Mesendoderm (in vitro differentiated cells): Measurements from ENCODE around the gene GHRH.

Source experiments
- DNase-seq: peaks from one replicate; pipeline ENCODE4 v3.0.0; 2013
- H2AK5ac ChIP-seq: 2 replicates; pipeline ENCODE4 v1.6.1; 2013; ENCODE audit warnings: low read length, inconsistent platforms
- H2BK120ac ChIP-seq: 2 replicates; pipeline ENCODE4 v1.6.1; 2013; ENCODE audit warnings: low read depth, mild to moderate bottlenecking, low read length, moderate library complexity, mixed read lengths
- H2BK15ac ChIP-seq: replicated peaks from 2 replicates; pipeline ENCODE4 v1.6.1; 2013; ENCODE audit warnings: low read depth, mild to moderate bottlenecking, moderate library complexity
- H2BK5ac ChIP-seq: 2 replicates; pipeline ENCODE4 v1.6.1; 2013; ENCODE audit warnings: low read length, inconsistent platforms
- H3K18ac ChIP-seq: 2 replicates; pipeline ENCODE4 v1.6.1; 2013; ENCODE audit warnings: mild to moderate bottlenecking, low read length, mixed read lengths
- H3K23ac ChIP-seq: one replicate; pipeline ENCODE4 v1.6.1; 2013; ENCODE audit warnings: low read length
- H3K27ac ChIP-seq: 2 replicates; pipeline ENCODE4 v1.5.1; 2013; ENCODE audit warnings: low read depth, mild to moderate bottlenecking, inconsistent platforms, low read length, moderate library complexity
- H3K27me3 ChIP-seq: 2 replicates; pipeline ENCODE4 v1.6.1; 2013; ENCODE audit warnings: low read length, control low read depth, mild to moderate bottlenecking, inconsistent platforms; ENCODE audit not compliant: insufficient read depth, poor library complexity
- H3K36me3 ChIP-seq: 2 replicates; pipeline ENCODE4 v1.6.1; 2013; ENCODE audit warnings: low read length, inconsistent platforms; ENCODE audit not compliant: control insufficient read depth, insufficient read depth
- H3K4ac ChIP-seq: one replicate; pipeline ENCODE4 v1.6.1; 2013; ENCODE audit warnings: low read depth, mild to moderate bottlenecking, low read length, moderate library complexity
- H3K4me1 ChIP-seq: 2 replicates; pipeline ENCODE4 v1.6.1; 2013; ENCODE audit warnings: low read depth, low read length, inconsistent platforms; ENCODE audit not compliant: control insufficient read depth
- H3K4me2 ChIP-seq: 2 replicates; pipeline ENCODE4 v1.6.1; 2013; ENCODE audit warnings: low read length
- H3K4me3 ChIP-seq: 2 replicates; pipeline ENCODE4 v1.5.1; 2013; ENCODE audit warnings: mild to moderate bottlenecking, low read length
- H3K56ac ChIP-seq: one replicate; pipeline ENCODE4 v1.6.1; 2013; ENCODE audit warnings: low read length
- H3K79me1 ChIP-seq: 2 replicates; pipeline ENCODE4 v1.6.1; 2013; ENCODE audit warnings: low read length, inconsistent platforms
- H3K79me2 ChIP-seq: 2 replicates; pipeline ENCODE4 v1.6.1; 2013; ENCODE audit warnings: mild to moderate bottlenecking, low read length; ENCODE audit not compliant: control insufficient read depth, insufficient read depth
- H3K9ac ChIP-seq: 2 replicates; pipeline ENCODE4 v1.6.1; 2013; ENCODE audit warnings: low read length, inconsistent platforms
- H4K5ac ChIP-seq: one replicate; pipeline ENCODE4 v1.6.1; 2013; ENCODE audit warnings: low read length
- H4K8ac ChIP-seq: one replicate; pipeline ENCODE4 v1.6.1; 2013; ENCODE audit warnings: low read depth, mild to moderate bottlenecking, control low read depth, low read length, moderate library complexity
- WGBS: extraction: QIAGEN DNeasy Blood & Tissue Kit; methylation state at CpG from one replicate; pipeline ENCODE4 v1.1.7; 2013; ENCODE audit warnings: low lambda C conversion rate, missing lambda C conversion rate; ENCODE audit not compliant: insufficient coverage; ENCODE audit errors: extremely low coverage; 5-methylcytosine and 5-hydroxymethylcytosine counted together

The GHRH gene

GRCh38 chr20:37219751-37220668 is 41.6 kb downstream of the GHRH start:
- peaks cover 5% of the 10 kb centered on the region for H3K36me3 ChIP-seq
- no peak overlapping the region for H3K27ac ChIP-seq
- no peak overlapping the region for H3K9ac ChIP-seq

GRCh38 chr20:37218976-37219375 is 42.6 kb downstream of the GHRH start:
- H3K23ac ChIP-seq = no peak overlapping the region
- WGBS = no CpG with 5 or more reads among the region's 4 CpGs
- no peaks in the 10 kb centered on the region for H3K27me3 ChIP-seq
- no peaks in the 10 kb centered on the region for H3K79me2 ChIP-seq
- no peak overlapping the region for H3K27ac ChIP-seq
- no peak overlapping the region for H2AK5ac ChIP-seq
- H3K56ac ChIP-seq = no peak overlapping the region
- H3K4me1 ChIP-seq = no peaks in the 10 kb centered on the region
- no peak overlapping the region for H4K5ac ChIP-seq
- no peak overlapping the region for H3K4me3 ChIP-seq
- no peak overlapping the region for H2BK5ac ChIP-seq
- H3K36me3 ChIP-seq = peaks cover 5% of the 10 kb centered on the region
- no peak overlapping the region for H2BK120ac ChIP-seq
- H3K9ac ChIP-seq = no peak overlapping the region
- no peak overlapping the region for H4K8ac ChIP-seq
- no peak overlapping the region for H2BK15ac ChIP-seq
- H3K4me2 ChIP-seq = no peak overlapping the region
- H3K4ac ChIP-seq = no peak overlapping the region
- DNase-seq = no peak
- peaks cover 7% of the 10 kb centered on the region for H3K79me1 ChIP-seq
- H3K18ac ChIP-seq = no peak overlapping the region

More at GRCh38 chr20:37219751-37220668, 41.6 kb downstream of the GHRH start:
- Histone ChIP-seq H3K4me1 (no peaks in the 10 kb centered on the region), H3K79me1 (peaks cover 7% of the 10 kb centered on the region), H3K79me2 (no peaks in the 10 kb centered on the region), H3K23ac (no peak overlapping the region), H2BK120ac (no peak overlapping the region), H3K4me2 (no peak overlapping the region), H2BK15ac (no peak overlapping the region), H4K8ac (no peak overlapping the region), H3K4me3 (no peak overlapping the region), H3K4ac (no peak overlapping the region), H3K18ac (no peak overlapping the region), H2AK5ac (no peak overlapping the region), H3K56ac (no peak overlapping the region), H2BK5ac (no peak overlapping the region), H4K5ac (no peak overlapping the region), H3K27me3 (no peaks in the 10 kb centered on the region)
- no peak for DNase-seq
- no CpG with 5 or more reads among the region's 10 CpGs for WGBS

- Histone ChIP-seq H2BK15ac (no peak overlapping the region), H3K18ac (no peak overlapping the region), H3K4me3 (no peak overlapping the region), H3K27me3 (no peaks in the 10 kb centered on the region), H3K4me2 (no peak overlapping the region), H3K27ac (no peak overlapping the region), H2AK5ac (no peak overlapping the region), H3K4ac (no peak overlapping the region), H4K8ac (no peak overlapping the region), H3K4me1 (no peaks in the 10 kb centered on the region), H2BK5ac (no peak overlapping the region), H4K5ac (no peak overlapping the region), H3K23ac (no peak overlapping the region), H3K79me1 (peaks cover 7% of the 10 kb centered on the region), H3K36me3 (peaks cover 4% of the 10 kb centered on the region), H3K79me2 (no peaks in the 10 kb centered on the region), H2BK120ac (no peak overlapping the region), H3K9ac (no peak overlapping the region), H3K56ac (no peak overlapping the region)
- WGBS = no CpG with 5 or more reads among the region's 4 CpGs
- DNase-seq = no peak
Measured at GRCh38 chr20:37218441-37218840, 43.2 kb downstream of the GHRH start.

GRCh38 chr20:37209661-37210314 is 51.8 kb downstream of the GHRH start:
- Histone ChIP-seq H3K4me1 (no peaks in the 10 kb centered on the region), H2BK120ac (no peak overlapping the region), H3K18ac (no peak overlapping the region), H3K36me3 (peaks cover 17% of the 10 kb centered on the region), H3K4me2 (no peak overlapping the region), H3K79me2 (no peaks in the 10 kb centered on the region), H4K8ac (no peak overlapping the region), H3K4ac (no peak overlapping the region), H2AK5ac (no peak overlapping the region), H4K5ac (no peak overlapping the region), H3K9ac (no peak overlapping the region), H2BK5ac (no peak overlapping the region), H3K4me3 (no peak overlapping the region), H3K79me1 (peaks cover 3% of the 10 kb centered on the region), H3K27ac (no peak overlapping the region), H3K56ac (no peak overlapping the region), H3K27me3 (no peaks in the 10 kb centered on the region), H3K23ac (no peak overlapping the region), H2BK15ac (no peak overlapping the region)
- DNase-seq = no peak
- no CpG with 5 or more reads among the region's 6 CpGs for WGBS

- H2BK15ac ChIP-seq = no peak overlapping the region
- H2AK5ac ChIP-seq = no peak overlapping the region
- H3K9ac ChIP-seq = no peak overlapping the region
- H3K27me3 ChIP-seq = no peaks in the 10 kb centered on the region
- H3K56ac ChIP-seq = no peak overlapping the region
- H3K27ac ChIP-seq = no peak overlapping the region
- no peak overlapping the region for H3K18ac ChIP-seq
- H3K4ac ChIP-seq = no peak overlapping the region
- no peaks in the 10 kb centered on the region for H3K4me1 ChIP-seq
- no peak overlapping the region for H3K4me2 ChIP-seq
- H3K36me3 ChIP-seq = peaks cover 20% of the 10 kb centered on the region
- DNase-seq = no peak
- no peak overlapping the region for H3K23ac ChIP-seq
- no peak overlapping the region for H4K8ac ChIP-seq
- no CpG with 5 or more reads among the region's 3 CpGs for WGBS
- no peak overlapping the region for H2BK5ac ChIP-seq
- H3K4me3 ChIP-seq = no peak overlapping the region
- no peaks in the 10 kb centered on the region for H3K79me2 ChIP-seq
- no peak overlapping the region for H2BK120ac ChIP-seq
- H3K79me1 ChIP-seq = peaks cover 3% of the 10 kb centered on the region
- H4K5ac ChIP-seq = no peak overlapping the region
Measured at GRCh38 chr20:37209193-37209592, 52.4 kb downstream of the GHRH start.
